MCF 10A (cell line): ENCODE measurements around the gene FHL2. TPM values are rescaled to one million over a fixed set of nuclear protein-coding genes. Genes with fewer than 3 reads are reported as not detected.
A peak's percentile ranks its signal among the peaks of the same experiment; 100 is the strongest.

Experiments
- Bru-seq: library from RNA; stranded (reverse); fragments of 400-500 nt; gene quantifications from one replicate; lab custom pipeline; 2021; lab: Mats Ljungman, UMichigan
- BruChase-seq, 2 experiments: library from RNA; stranded (reverse); fragments of 400-500 nt; gene quantifications; one replicate each; lab custom pipeline; 2021; lab: Mats Ljungman, UMichigan
- BruUV-seq: library from RNA; stranded (reverse); fragments of 400-500 nt; replicated peaks from 2 replicates; lab custom pipeline; 2021; lab: Mats Ljungman, UMichigan
- CTCF ChIA-PET: fragments of 300-600 bp; sonication (Branson Sonifier 250); formaldehyde crosslinking; extraction: SDS; loops from one replicate; lab custom pipeline; 2021; ENCODE audit warnings: antibody characterized with exemption, inconsistent platforms; lab: Yijun Ruan, JAX
- POLR2A ChIA-PET: fragments of 300-600, 350-650 bp; sonication (Branson Sonifier 250); formaldehyde crosslinking; extraction: SDS; loops from one replicate; lab custom pipeline; 2020; ENCODE audit warnings: antibody characterized with exemption, inconsistent platforms; lab: Yijun Ruan, JAX
- DNase-seq: peaks from one replicate; pipeline ENCODE4 v3.0.0-alpha.2; 2018; ENCODE audit not compliant: unreplicated experiment
- H3K27ac Mint-ChIP-seq: one replicate; pipeline ENCODE4 v1.8.0; 2022; ENCODE audit warnings: mild to moderate bottlenecking, low read depth, mixed read lengths; ENCODE audit not compliant: unreplicated experiment
- H3K27me3 Mint-ChIP-seq: one replicate; pipeline ENCODE4 v1.8.0; 2022; ENCODE audit warnings: mixed read lengths; ENCODE audit not compliant: insufficient read depth, unreplicated experiment
- H3K36me3 Mint-ChIP-seq: one replicate; pipeline ENCODE4 v1.8.0; 2022; ENCODE audit warnings: mild to moderate bottlenecking, moderate library complexity, mixed read lengths; ENCODE audit not compliant: insufficient read depth, unreplicated experiment
- H3K4me1 Mint-ChIP-seq: one replicate; pipeline ENCODE4 v1.8.0; 2022; ENCODE audit warnings: mixed read lengths; ENCODE audit not compliant: insufficient read depth, unreplicated experiment
- H3K4me3 Mint-ChIP-seq: one replicate; pipeline ENCODE4 v1.8.0; 2022; ENCODE audit warnings: mild to moderate bottlenecking, moderate library complexity, mixed read lengths; ENCODE audit not compliant: unreplicated experiment
- H3K9me3 Mint-ChIP-seq: one replicate; pipeline ENCODE4 v1.8.0; 2022; ENCODE audit warnings: mixed read lengths; ENCODE audit not compliant: unreplicated experiment
- intact Hi-C: fragments of 100-400 bp; cut with micrococcal nuclease; formaldehyde crosslinking; loops from 2 replicates; pipeline ENCODE4 v1.14.1; 2022
- long read RNA-seq: library from polyadenylated mRNA; stranded (forward); transcript quantifications from one replicate; pipeline ENCODE4 v2.0.0, GENCODE V29; 2022
- total RNA-seq: library from RNA; stranded (reverse); gene quantifications from 2 replicates; pipeline ENCODE4 v1.2.3, GENCODE V29; 2022
- TF ChIP-seq, protein P1 (sequence below): fragments of 200-600 bp; IDR thresholded peaks from one replicate; pipeline ENCODE4 v1.8.0; 2022; ENCODE audit warnings: antibody characterized with exemption, mild to moderate bottlenecking; ENCODE audit not compliant: unreplicated experiment

FHL2 gene, protein sequence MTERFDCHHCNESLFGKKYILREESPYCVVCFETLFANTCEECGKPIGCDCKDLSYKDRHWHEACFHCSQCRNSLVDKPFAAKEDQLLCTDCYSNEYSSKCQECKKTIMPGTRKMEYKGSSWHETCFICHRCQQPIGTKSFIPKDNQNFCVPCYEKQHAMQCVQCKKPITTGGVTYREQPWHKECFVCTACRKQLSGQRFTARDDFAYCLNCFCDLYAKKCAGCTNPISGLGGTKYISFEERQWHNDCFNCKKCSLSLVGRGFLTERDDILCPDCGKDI
- total RNA-seq (77.3 and 93.2 TPM in 2 replicates), Bru-seq, nascent RNA (percentile 86 among the genes with signal in this experiment), BruChase-seq, experiment 1, labeled RNA remaining after a 6-hour chase (percentile 62 among the genes with signal in this experiment), BruChase-seq, experiment 2, labeled RNA remaining after a 2-hour chase (percentile 64 among the genes with signal in this experiment)
- long read RNA-seq, transcript FHL2-202 (7 exons, 1,769 nt), result major isoform, 57 of 167 reads
- long read RNA-seq, transcript FHL2-201 (7 exons, 1,462 nt), result minor isoform, 38 of 167 reads
- long read RNA-seq, transcript FHL2-205 (6 exons, 1,531 nt), result minor isoform, 32 of 167 reads
- long read RNA-seq, transcript FHL2-206 (6 exons, 1,367 nt), result minor isoform, 21 of 167 reads
- long read RNA-seq, partial matches to known transcripts, result 5 of 167 reads
- long read RNA-seq, other reads (novel, unspliced or antisense), result 8 of 167 reads

DNA sequence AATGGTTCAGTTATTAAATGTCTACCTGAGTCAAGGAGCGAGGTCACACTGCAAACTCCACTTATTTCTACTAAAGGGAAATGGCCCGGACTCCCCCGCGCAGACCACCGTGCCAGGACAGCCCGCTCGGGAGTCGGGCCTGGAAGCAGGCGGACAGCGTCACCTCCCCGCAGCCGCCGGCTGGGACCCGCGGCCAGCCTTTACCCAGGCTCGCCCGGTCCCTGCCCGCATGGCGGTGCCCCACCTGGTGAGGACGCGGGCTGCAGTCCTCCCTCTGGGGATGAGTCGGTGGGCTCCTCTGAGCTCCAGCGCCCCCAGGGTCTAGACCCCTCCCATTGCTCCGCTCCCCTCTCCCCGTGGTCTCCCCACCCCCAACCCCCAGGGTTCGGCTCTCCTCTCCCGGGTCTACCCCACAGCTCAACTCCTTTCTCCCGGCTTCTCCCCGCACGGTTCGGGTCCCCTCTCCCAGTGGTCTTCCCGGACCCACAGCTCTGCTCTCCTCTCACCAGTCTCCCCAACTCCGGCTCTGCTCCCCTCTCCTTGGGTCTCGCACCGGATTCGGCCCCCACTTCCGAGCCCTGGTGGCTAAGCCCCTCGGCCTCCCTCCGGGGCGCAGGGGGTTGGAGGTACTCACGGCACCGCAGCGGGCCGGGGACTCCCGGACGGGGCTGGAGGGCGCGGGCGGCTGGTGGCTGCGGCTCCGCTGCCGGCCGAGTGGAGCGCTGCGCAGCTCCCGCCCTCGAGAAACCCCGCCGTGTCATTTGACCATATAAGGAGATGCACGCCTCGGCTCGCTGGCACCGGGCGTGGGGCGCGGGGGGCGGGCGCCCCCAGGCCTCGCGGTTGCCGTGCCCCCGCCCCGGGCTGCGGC is at the start of gene FHL2:
Gene FHL2 (minus strand): TSS at position 716 of the 871 bp plus-strand sequence. CDS start 12,535 bp downstream, outside the sequence.
- peaks cover 39% of the 10 kb centered on the region for H3K4me1 Mint-ChIP-seq
- H3K9me3 Mint-ChIP-seq, result no peaks in the 10 kb centered on the region
- ChIA-PET POLR2A (interaction anchor here (1.0 to 8.4 kb wide), 7 partner anchors 10 to 70 kb away, joined by 3 to 119 read pairs (median 9); partner anchors contain the start of gene C2orf49), CTCF (interaction anchor here (0.7 to 1.8 kb wide), 7 partner anchors 11 to 124 kb away, joined by 3 to 10 read pairs (median 4); no protein-coding TSS in a partner anchor)
- intact Hi-C loops, result loop anchor here (5.0 kb wide), 2 partner anchors 41 to 114 kb away; no protein-coding TSS in a partner anchor
- H3K27me3 Mint-ChIP-seq, result no peaks in the 10 kb centered on the region
- BruUV-seq, result no TSS peak
- H3K27ac Mint-ChIP-seq, result peak within 1 kb of the TSS; percentile 91
- peaks cover 14% of the 10 kb centered on the region for H3K36me3 Mint-ChIP-seq
- TF ChIP-seq, protein P1, sequence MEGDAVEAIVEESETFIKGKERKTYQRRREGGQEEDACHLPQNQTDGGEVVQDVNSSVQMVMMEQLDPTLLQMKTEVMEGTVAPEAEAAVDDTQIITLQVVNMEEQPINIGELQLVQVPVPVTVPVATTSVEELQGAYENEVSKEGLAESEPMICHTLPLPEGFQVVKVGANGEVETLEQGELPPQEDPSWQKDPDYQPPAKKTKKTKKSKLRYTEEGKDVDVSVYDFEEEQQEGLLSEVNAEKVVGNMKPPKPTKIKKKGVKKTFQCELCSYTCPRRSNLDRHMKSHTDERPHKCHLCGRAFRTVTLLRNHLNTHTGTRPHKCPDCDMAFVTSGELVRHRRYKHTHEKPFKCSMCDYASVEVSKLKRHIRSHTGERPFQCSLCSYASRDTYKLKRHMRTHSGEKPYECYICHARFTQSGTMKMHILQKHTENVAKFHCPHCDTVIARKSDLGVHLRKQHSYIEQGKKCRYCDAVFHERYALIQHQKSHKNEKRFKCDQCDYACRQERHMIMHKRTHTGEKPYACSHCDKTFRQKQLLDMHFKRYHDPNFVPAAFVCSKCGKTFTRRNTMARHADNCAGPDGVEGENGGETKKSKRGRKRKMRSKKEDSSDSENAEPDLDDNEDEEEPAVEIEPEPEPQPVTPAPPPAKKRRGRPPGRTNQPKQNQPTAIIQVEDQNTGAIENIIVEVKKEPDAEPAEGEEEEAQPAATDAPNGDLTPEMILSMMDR, result peak; percentile 48
- DNase-seq, result peak; percentile 77
- peak within 1 kb of the TSS; percentile 87 for H3K4me3 Mint-ChIP-seq

DNA sequence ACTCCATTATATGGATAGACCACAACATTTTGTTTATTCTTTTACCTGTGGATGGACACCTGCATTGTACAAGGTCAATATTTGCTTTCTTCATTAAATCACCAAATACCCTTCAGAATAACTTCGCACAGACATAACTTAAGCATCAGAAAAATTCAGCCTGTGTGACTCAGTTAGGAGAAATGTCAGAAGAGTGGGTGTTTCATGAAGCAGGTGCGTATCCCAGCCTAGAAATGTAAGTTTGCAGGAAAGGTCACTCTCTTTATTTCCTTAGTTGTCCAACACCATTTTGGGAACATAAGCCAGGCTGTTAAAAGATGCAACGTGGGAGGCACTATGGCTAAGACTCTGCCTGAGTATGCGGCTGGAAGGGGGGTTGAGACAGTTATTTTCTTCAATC is 48.6 kb upstream of the FHL2 start:
- no TSS peak for BruUV-seq
- intact Hi-C loops, result no loop called here
- TF ChIP-seq, protein P1, result no peak
- Mint-ChIP-seq H3K4me1 (peaks cover 17% of the 10 kb centered on the region), H3K27me3 (no peaks in the 10 kb centered on the region), H3K36me3 (no peaks in the 10 kb centered on the region), H3K27ac (no peak overlapping the region), H3K9me3 (no peaks in the 10 kb centered on the region), H3K4me3 (no peak overlapping the region)
- CTCF ChIA-PET, result interaction anchor here (0.8 kb wide), 1 partner anchor 456 kb away, joined by 4 read pairs; no protein-coding TSS in a partner anchor
- POLR2A ChIA-PET, result no interaction called here
- no peak for DNase-seq

DNA sequence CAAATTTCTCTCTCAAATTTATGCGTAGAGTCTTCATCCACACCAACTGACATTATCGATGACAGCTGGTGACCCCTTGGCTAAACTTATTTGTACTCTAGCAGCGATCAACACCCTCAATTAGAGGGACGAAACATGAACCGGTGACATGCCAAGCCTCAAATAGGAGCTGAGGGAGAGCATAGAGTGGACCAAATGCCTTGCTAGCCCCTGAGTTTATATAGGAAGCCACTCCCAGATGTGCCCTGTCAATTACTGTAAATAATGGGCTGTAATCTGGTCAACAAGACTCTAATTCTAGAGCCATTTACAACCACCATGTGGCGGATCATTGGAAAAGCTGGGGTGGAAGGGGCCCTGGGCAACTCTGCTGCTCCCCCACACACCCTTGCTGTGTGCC is 47.6 kb upstream of the FHL2 start:
- no peaks in the 10 kb centered on the region for H3K36me3 Mint-ChIP-seq
- H3K9me3 Mint-ChIP-seq, result no peaks in the 10 kb centered on the region
- no peak for DNase-seq
- intact Hi-C loops, result no loop called here
- H3K27ac Mint-ChIP-seq, result no peak overlapping the region
- H3K4me1 Mint-ChIP-seq, result peaks cover 17% of the 10 kb centered on the region
- TF ChIP-seq, protein P1, result no peak
- ChIA-PET POLR2A (no interaction called here), CTCF (no interaction called here)
- no peaks in the 10 kb centered on the region for H3K27me3 Mint-ChIP-seq
- no TSS peak for BruUV-seq
- H3K4me3 Mint-ChIP-seq, result no peak overlapping the region
